Measurements from ENCODE around the gene ATF6.

Gene ATF6

GRCh38 chr1:161940866-161941591, 174.9 kb downstream of the ATF6 start:
- no peak for DNase-seq (ENCODE audit: low spot score)

- no peak for DNase-seq (ENCODE audit: low spot score)
These were observed 175.8 kb downstream of the ATF6 start for GRCh38 chr1:161941726-161942436.

DNA sequence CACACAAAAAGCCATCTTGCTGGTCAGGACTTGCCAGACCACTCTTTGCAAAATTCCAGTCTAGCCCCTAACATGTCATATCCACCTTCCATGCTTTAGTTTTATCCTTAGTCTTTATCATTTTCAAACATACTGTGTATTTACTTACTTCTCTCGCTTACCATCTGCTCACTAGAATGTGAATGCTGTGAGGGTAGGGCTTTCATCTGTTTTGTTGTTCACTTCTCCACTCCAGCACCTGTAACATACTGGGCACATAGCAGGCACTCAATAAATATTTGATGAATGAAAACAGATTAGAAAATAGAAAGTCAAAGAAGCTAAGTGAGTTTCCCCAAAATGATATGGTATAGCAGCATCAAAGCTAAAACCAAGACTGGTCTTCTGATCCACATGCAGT, 177.6 kb downstream of the ATF6 start:
- DNase-seq (ENCODE audit: low spot score): no peak

- no peak for DNase-seq (ENCODE audit: low spot score)
These were observed 178.3 kb downstream of the ATF6 start for GRCh38 chr1:161944381-161944780.

DNA sequence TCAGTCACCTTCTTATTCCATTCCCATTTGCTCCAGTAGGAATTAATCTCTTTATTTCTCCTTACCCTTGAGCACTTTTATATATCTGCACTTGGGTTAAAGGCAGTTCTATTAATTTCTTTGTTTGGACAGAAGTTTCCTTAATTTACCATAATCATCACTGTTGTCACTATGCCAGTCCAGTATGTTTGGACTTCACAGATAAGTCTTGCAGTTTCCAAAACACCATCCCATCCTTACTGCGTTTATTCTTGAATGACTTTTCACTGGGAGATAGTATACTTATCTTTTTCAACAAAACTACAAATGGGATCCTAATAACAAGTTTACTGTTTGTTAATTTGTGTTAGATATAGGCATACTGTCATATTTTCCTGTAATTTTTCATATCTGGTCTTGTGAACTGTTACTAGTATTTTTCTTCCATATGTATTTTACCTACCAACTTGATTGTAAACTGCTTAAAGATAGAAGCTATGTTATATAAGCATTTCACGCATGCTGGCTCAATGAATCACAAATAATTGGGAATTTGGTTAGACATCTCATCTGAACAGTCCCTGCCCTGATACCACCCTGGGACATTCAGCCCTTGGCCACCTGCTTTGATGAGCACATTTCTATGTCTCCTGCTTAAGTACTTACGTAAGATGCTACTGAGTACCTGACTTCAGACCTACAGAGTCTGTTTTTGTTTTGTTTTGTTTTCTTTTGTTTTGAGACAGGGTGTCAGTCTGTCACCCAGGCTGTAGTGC, 179.4 kb downstream of the ATF6 start:
- DNase-seq (ENCODE audit: low spot score): no peak

- no peak for DNase-seq (ENCODE audit: low spot score)
These were observed 180.2 kb downstream of the ATF6 start for GRCh38 chr1:161946071-161946987.

DNA sequence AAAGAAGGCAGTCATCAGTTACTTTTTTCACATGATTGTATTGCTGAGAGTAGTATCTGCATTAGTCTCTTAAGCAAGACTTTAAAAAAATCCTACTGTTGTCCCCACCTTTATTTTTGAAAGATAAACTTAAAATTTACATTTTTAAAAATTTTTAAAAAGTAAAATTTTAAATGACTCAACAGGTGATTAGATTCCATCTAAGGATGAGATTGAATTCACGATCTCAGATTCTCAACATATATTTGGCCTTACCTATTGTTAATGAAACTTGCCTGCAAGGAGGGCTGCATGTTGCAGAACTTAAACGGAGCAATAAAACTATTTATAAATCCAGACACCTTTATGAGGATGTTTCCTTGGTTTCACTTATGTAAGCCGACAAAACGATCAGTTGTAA, 182.3 kb downstream of the ATF6 start:
- DNase-seq (ENCODE audit: low spot score): no peak

DNA sequence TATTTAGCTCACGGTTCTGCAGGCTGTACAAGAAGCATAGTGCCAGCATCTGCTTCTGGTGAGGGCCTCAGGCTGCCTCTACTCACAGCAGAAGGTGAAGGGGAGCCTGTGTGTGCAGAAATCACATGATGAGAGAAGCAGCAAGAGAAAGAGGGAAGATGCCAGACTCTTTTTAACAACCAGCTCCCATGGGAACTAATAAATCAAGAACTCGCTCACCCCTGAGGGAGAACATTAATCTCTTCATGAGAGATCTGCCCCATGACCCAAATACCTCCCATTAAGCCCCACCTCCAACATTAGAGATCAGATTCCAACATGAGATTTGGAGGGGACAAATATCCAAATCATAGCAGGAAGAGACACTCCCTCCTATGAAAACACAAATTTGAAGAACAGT, 183.4 kb downstream of the ATF6 start:
- DNase-seq (ENCODE audit: low spot score): no peak

- no peak for DNase-seq (ENCODE audit: low spot score)
These were observed 184.3 kb downstream of the ATF6 start for GRCh38 chr1:161950377-161950776.

GRCh38 chr1:161951646-161952045, 185.5 kb downstream of the ATF6 start:
- no peak for DNase-seq (ENCODE audit: low spot score)

GRCh38 chr1:161952607-161953172, 186.6 kb downstream of the ATF6 start:
- DNase-seq (ENCODE audit: low spot score): no peak

- no peak for DNase-seq (ENCODE audit: low spot score)
These were observed 187.3 kb downstream of the ATF6 start for GRCh38 chr1:161953256-161953920.

GRCh38 chr1:161954050-161954449, 187.9 kb downstream of the ATF6 start:
- no peak for DNase-seq (ENCODE audit: low spot score)

DNA sequence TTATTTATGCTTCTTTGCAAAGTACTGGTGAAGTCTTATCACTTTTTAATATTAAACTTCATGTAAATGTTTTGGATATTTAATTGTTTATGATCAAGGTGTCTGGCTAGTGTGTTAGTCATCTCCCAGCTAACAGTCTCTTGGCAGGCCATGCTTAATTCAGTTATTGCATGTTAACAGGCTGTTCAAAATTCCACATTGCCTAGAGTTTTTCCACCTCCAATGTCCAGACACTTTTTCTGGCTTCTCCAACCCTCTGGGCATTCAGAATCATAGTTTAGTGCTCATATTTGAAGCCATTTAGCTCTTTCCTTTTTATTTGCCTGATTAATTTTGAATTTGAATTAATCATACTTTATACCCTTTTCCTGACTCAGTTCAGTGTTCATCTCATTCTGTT, 188.3 kb downstream of the ATF6 start:
- no peak for DNase-seq (ENCODE audit: low spot score)

GRCh38 chr1:161955606-161956005, 189.5 kb downstream of the ATF6 start:
- DNase-seq (ENCODE audit: low spot score): no peak

DNA sequence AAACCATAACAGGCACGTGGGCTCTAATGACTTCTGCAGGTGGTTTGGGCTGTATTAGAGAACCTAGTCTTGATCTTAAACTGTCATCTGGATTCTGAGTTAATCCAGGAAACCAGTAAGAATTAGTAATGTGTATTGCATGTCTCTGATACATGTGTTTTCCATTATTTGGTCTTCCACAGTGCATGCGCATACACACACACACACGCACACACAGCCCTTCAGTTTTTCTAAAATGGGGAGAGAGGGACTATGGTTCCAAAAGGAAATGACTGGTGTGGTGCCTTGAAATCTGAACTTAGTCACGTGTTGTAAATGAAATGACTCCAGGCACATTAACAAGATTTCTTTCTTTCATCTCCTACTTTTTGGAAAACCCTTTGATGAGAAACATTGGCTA, 190.0 kb downstream of the ATF6 start:
- DNase-seq (ENCODE audit: low spot score): no peak

DNA sequence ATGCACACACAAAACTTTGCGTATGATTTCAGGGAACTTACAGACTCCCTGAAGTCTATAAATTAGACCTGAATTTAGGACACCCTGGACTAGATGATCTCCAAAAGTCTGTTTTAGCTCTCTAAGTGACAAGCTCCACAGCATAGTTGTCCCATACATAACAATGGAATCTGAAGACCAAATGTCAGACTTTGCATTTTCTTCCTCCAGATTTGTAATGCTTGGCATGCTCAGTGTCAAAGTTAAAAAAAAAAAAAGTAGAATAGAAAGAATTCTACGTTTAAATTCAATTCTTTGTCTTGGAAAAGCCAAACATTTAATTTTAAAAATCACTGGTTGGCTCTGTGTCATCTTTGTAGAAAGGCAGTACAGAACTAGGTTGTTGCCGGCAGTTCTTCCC, 190.8 kb downstream of the ATF6 start:
- no peak for DNase-seq (ENCODE audit: low spot score)

DNA sequence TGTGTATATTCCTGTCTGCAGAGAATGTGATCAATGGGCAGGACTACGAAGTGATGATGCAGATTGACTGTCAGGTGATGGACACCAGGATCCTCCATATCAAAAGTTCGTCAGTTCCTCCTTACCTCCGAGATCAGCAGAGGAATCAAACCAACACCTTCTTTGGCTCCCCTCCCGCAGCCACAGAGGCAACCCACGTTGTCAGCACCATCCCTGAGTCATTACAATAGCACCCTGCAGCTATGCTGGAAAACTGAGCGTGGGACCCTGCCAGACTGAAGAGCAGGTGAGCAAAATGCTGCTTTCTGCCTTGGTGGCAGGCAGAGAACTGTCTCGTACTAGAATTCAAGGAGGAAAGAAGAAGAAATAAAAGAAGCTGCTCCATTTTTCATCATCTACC, 192.3 kb downstream of the ATF6 start:
- peak; percentile 35 for DNase-seq (ENCODE audit: low spot score)

- no peak for DNase-seq (ENCODE audit: low spot score)
These were observed 196.2 kb downstream of the ATF6 start for GRCh38 chr1:161962091-161962887.

- no peak for DNase-seq (ENCODE audit: low spot score)
These were observed 199.9 kb downstream of the ATF6 start for GRCh38 chr1:161966067-161966466.

All from cerebellar cortex (tissue), 1 donor.